H1 (cell line): ENCODE data around the gene IFITM10. TPM values are rescaled to one million over a fixed set of nuclear protein-coding genes. Genes with fewer than 3 reads are reported as not detected.

ENCODE experiments used
- CTCF ChIA-PET: fragments of 300-600 bp; sonication (Branson Sonifier 250); formaldehyde crosslinking; loops from one replicate; lab custom pipeline; 2021; ENCODE audit not compliant: partially characterized antibody; lab: Charles Lee
- POLR2A ChIA-PET: fragments of 300-600 bp; sonication (Branson Sonifier 250); formaldehyde crosslinking; loops from one replicate; lab custom pipeline; 2021; ENCODE audit warnings: inconsistent platforms; ENCODE audit not compliant: partially characterized antibody; lab: Charles Lee
- DNase-seq, 2 experiments: peaks; one replicate each; pipeline versions ENCODE4 v3.0.0 to v3.0.0-alpha.2; 2010 to 2022; ENCODE audit warnings: low spot score in 2 of 2, low read depth in 1 of 2, mixed read lengths in 1 of 2
- FAIRE-seq: peaks from 2 replicates; lab custom pipeline; 2011; peaks lifted over from hg19 to GRCh38; lab: Jason Lieb, UNC
- H2AFZ ChIP-seq: 2 replicates; pipeline ENCODE4 v1.8.1; 2012; ENCODE audit warnings: low read length, inconsistent platforms
- H2AK5ac ChIP-seq: 2 replicates; pipeline ENCODE4 v1.6.1; 2013; ENCODE audit warnings: low read depth, low read length
- H2BK120ac ChIP-seq: replicated peaks from 2 replicates; pipeline ENCODE3; 2013; ENCODE audit warnings: low read depth, low read length, inconsistent platforms
- H2BK12ac ChIP-seq: 2 replicates; pipeline ENCODE4 v1.6.1; 2013; ENCODE audit warnings: low read depth, low read length
- H2BK15ac ChIP-seq: 2 replicates; pipeline ENCODE4 v1.6.1; 2013; ENCODE audit warnings: low read length
- H2BK20ac ChIP-seq: 2 replicates; pipeline ENCODE4 v1.6.1; 2013; ENCODE audit warnings: low read length
- H2BK5ac ChIP-seq: 2 replicates; pipeline ENCODE4 v1.6.1; 2013; ENCODE audit warnings: low read depth, low read length
- H3K14ac ChIP-seq: 2 replicates; pipeline ENCODE4 v1.6.1; 2013; ENCODE audit warnings: inconsistent platforms; ENCODE audit not compliant: insufficient read length
- H3K18ac ChIP-seq: 2 replicates; pipeline ENCODE4 v1.6.1; 2013; ENCODE audit warnings: low read length; ENCODE audit errors: extremely low read depth
- H3K23ac ChIP-seq: 2 replicates; pipeline ENCODE4 v1.6.1; 2013; ENCODE audit warnings: inconsistent platforms; ENCODE audit not compliant: insufficient read length
- H3K23me2 ChIP-seq: 2 replicates; pipeline ENCODE4 v1.6.1; 2013; ENCODE audit warnings: low read depth, low read length
- H3K27ac ChIP-seq: 2 replicates; pipeline ENCODE4 v1.6.1; 2011; ENCODE audit warnings: low read depth, low read length, inconsistent platforms
- H3K27me3 ChIP-seq, 4 experiments: replicated peaks in 1 of 4; 1 replicate in 1 of 4; 2 replicates in 3 of 4; pipeline versions ENCODE4 v1.6.1 to v1.8.1; 2011 to 2013; ENCODE audit warnings: low read length in 3 of 4, mild to moderate bottlenecking in 3 of 4, inconsistent platforms in 2 of 4, mixed read lengths in 2 of 4, moderate library complexity in 1 of 4; ENCODE audit not compliant: control insufficient read depth in 3 of 4, insufficient read depth in 3 of 4; ENCODE audit errors: extremely low read depth in 1 of 4
- H3K36me3 ChIP-seq, 4 experiments: 2 replicates each; pipeline versions ENCODE4 v1.6.1 to v1.8.1; 2011 to 2013; ENCODE audit warnings: mild to moderate bottlenecking in 4 of 4, low read length in 3 of 4, moderate library complexity in 2 of 4, control low read depth in 1 of 4, inconsistent platforms in 1 of 4; ENCODE audit not compliant: insufficient read depth in 4 of 4, control insufficient read depth in 2 of 4
- H3K4ac ChIP-seq: replicated peaks from 2 replicates; pipeline ENCODE3; 2013; ENCODE audit warnings: low read length, low read depth, mixed read lengths, inconsistent platforms; ENCODE audit not compliant: insufficient read length
- H3K4me1 ChIP-seq, 4 experiments: replicated peaks in 1 of 4; 1 replicate in 1 of 4; 2 replicates in 3 of 4; pipeline versions ENCODE4 v1.6.1 to v1.8.1; 2011 to 2013; ENCODE audit warnings: low read length in 3 of 4, inconsistent platforms in 2 of 4, mixed read lengths in 1 of 4; ENCODE audit not compliant: insufficient read depth in 4 of 4, control insufficient read depth in 3 of 4
- H3K4me2 ChIP-seq, 2 experiments: 2 replicates each; pipeline versions ENCODE4 v1.6.1 to v1.8.1; 2011 to 2013; ENCODE audit warnings: low read depth in 2 of 2, low read length in 2 of 2, control low read depth in 1 of 2, inconsistent platforms in 1 of 2, mild to moderate bottlenecking in 1 of 2; ENCODE audit not compliant: insufficient read depth in 1 of 2
- H3K4me3 ChIP-seq, 4 experiments: fragments of 200-600, 300-600 bp in 1 of 4; sonication (generic), shearing (Covaris generic), sonication (Bioruptor Twin) in 1 of 4; 2 replicates each; pipeline versions ENCODE4 v1.5.1 to v1.8.1; 2011 to 2016; ENCODE audit warnings: low read length in 4 of 4, low read depth in 3 of 4, control low read depth in 2 of 4, inconsistent platforms in 2 of 4, mild to moderate bottlenecking in 2 of 4, mixed read lengths in 1 of 4, moderate library complexity in 1 of 4; ENCODE audit not compliant: insufficient read depth in 2 of 4; ENCODE audit errors: extremely low read depth in 1 of 4
- H3K56ac ChIP-seq: replicated peaks from 2 replicates; pipeline ENCODE3; 2013; ENCODE audit warnings: low read depth, mild to moderate bottlenecking, mixed read lengths, low read length, inconsistent platforms; ENCODE audit not compliant: insufficient read length
- H3K79me1 ChIP-seq: 2 replicates; pipeline ENCODE4 v1.6.1; 2013; ENCODE audit warnings: low read depth, low read length, control low read depth
- H3K79me2 ChIP-seq, 2 experiments: 2 replicates each; pipeline versions ENCODE4 v1.6.1 to v1.8.1; 2012 to 2013; ENCODE audit warnings: low read length in 2 of 2, mild to moderate bottlenecking in 2 of 2, inconsistent platforms in 1 of 2; ENCODE audit not compliant: insufficient read depth in 2 of 2, control insufficient read depth in 1 of 2
- H3K9ac ChIP-seq, 4 experiments: replicated peaks in 1 of 4; 1 replicate in 1 of 4; 2 replicates in 3 of 4; pipeline versions ENCODE4 v1.6.1 to v1.8.1; 2011 to 2013; ENCODE audit warnings: low read depth in 3 of 4, low read length in 3 of 4, control low read depth in 2 of 4, mild to moderate bottlenecking in 2 of 4, moderate library complexity in 2 of 4, inconsistent platforms in 1 of 4; ENCODE audit errors: extremely low read depth in 1 of 4
- H3K9me3 ChIP-seq, 2 experiments: 2 replicates each; pipeline versions ENCODE4 v1.6.1 to v1.8.1; 2012 to 2013; ENCODE audit warnings: mild to moderate bottlenecking in 2 of 2, moderate library complexity in 2 of 2, control low read depth in 1 of 2, inconsistent platforms in 1 of 2, low read depth in 1 of 2, low read length in 1 of 2, mixed read lengths in 1 of 2; ENCODE audit not compliant: insufficient read depth in 2 of 2
- H4K20me1 ChIP-seq, 2 experiments: replicated peaks in 1 of 2; 2 replicates each; pipeline versions ENCODE3 to v1.8.1; 2011 to 2013; ENCODE audit warnings: inconsistent platforms in 2 of 2, low read length in 2 of 2, mild to moderate bottlenecking in 1 of 2; ENCODE audit not compliant: insufficient read depth in 2 of 2, control insufficient read depth in 1 of 2
- H4K5ac ChIP-seq: 2 replicates; pipeline ENCODE4 v1.6.1; 2013; ENCODE audit warnings: low read length, low read depth, mixed read lengths, inconsistent platforms; ENCODE audit not compliant: insufficient read length
- H4K8ac ChIP-seq: 2 replicates; pipeline ENCODE4 v1.8.0; 2013; ENCODE audit warnings: mild to moderate bottlenecking, moderate library complexity, low read length, inconsistent platforms; ENCODE audit not compliant: insufficient read depth; ENCODE audit errors: extremely low read depth
- H4K91ac ChIP-seq: replicated peaks from 2 replicates; pipeline ENCODE3; 2013; ENCODE audit warnings: low read length, mixed read lengths, inconsistent platforms; ENCODE audit not compliant: insufficient read length
- CBX8 ChIP-seq: fragments of 300-800, 300-1000 bp; sonication (generic); IDR thresholded peaks from 2 replicates; pipeline ENCODE4 v1.7.1; 2016; ENCODE audit warnings: low read depth, low read length, borderline replicate concordance
- GTF2F1 ChIP-seq: IDR thresholded peaks from 2 replicates; pipeline ENCODE4 v1.6.1; 2012; ENCODE audit warnings: low read depth, low read length, improper control_type of control experiment, borderline replicate concordance
- JUND ChIP-seq: IDR thresholded peaks from 2 replicates; pipeline ENCODE4 v1.6.1; 2011; ENCODE audit warnings: mild to moderate bottlenecking, improper control_type of control experiment, low read length
- MAX ChIP-seq: IDR thresholded peaks from 2 replicates; pipeline ENCODE4 v1.6.1; 2012; ENCODE audit warnings: inconsistent platforms
- POU5F1 ChIP-seq: IDR thresholded peaks from 2 replicates; pipeline ENCODE4 v1.6.1; 2011; ENCODE audit warnings: low read depth, mild to moderate bottlenecking, low read length, moderate library complexity
- RAD21 ChIP-seq, 2 experiments: IDR thresholded peaks in 1 of 2; conservative IDR thresholded peaks in 1 of 2; 2 replicates each; pipeline ENCODE4 v1.6.1; 2011; ENCODE audit warnings: low read depth in 2 of 2, low read length in 2 of 2, improper control_type of control experiment in 1 of 2, inconsistent platforms in 1 of 2, mild to moderate bottlenecking in 1 of 2, moderate library complexity in 1 of 2
- RXRA ChIP-seq: IDR thresholded peaks from 2 replicates; pipeline ENCODE4 v1.6.1; 2011; ENCODE audit warnings: low read depth, mild to moderate bottlenecking, low read length, moderate library complexity; ENCODE audit not compliant: insufficient read depth
- SP1 ChIP-seq: IDR thresholded peaks from 2 replicates; pipeline ENCODE4 v1.6.1; 2011; ENCODE audit warnings: low read depth, low read length
- WGBS, 2 experiments: shearing (Covaris generic) in 1 of 2; methylation state at CpG; one replicate each; pipeline versions ENCODE4 v1.1.6 to v1.1.7; 2013 to 2015; ENCODE audit warnings: low lambda C conversion rate in 2 of 2, mixed read lengths in 2 of 2, inconsistent platforms in 1 of 2, low coverage in 1 of 2, missing lambda C conversion rate in 1 of 2; ENCODE audit not compliant: insufficient replicate concordance in 2 of 2, insufficient coverage in 1 of 2, insufficient read length in 1 of 2; ENCODE audit errors: extremely low coverage in 1 of 2, missing lambda C conversion rate in 1 of 2; 5-methylcytosine and 5-hydroxymethylcytosine counted together
- polyA plus RNA-seq, 7 experiments: library from polyadenylated mRNA; depleted of rRNA in 3 of 7; stranded (reverse) in 5 of 7; unstranded in 2 of 7; fragments of >200 nt in 5 of 7; fragments of 200-250 nt in 2 of 7; gene quantifications; 1 replicate in 5 of 7; 2 replicates in 1 of 7; 4 replicates in 1 of 7; pipeline versions ENCODE4 v1.2.1 to v1.2.3, GENCODE V29; 2011 to 2013; ENCODE audit warnings: missing spikeins in 2 of 7, mixed read lengths in 2 of 7
- total RNA-seq: library from RNA; stranded (reverse); fragmentation: NEBNext Ultra II Directional; extraction: Animal tissue kit (Norgen Biotek cat#: 25700); gene quantifications from 2 replicates; pipeline ENCODE4 v1.2.1, GENCODE V29; 2021

IFITM10 gene
- total and polyA plus RNA-seq, 2 of the 8 experiments (the other 6 are each of a cell fraction or from before 2014, with no cell fraction given), result 0.08 to 0.22 TPM

DNA sequence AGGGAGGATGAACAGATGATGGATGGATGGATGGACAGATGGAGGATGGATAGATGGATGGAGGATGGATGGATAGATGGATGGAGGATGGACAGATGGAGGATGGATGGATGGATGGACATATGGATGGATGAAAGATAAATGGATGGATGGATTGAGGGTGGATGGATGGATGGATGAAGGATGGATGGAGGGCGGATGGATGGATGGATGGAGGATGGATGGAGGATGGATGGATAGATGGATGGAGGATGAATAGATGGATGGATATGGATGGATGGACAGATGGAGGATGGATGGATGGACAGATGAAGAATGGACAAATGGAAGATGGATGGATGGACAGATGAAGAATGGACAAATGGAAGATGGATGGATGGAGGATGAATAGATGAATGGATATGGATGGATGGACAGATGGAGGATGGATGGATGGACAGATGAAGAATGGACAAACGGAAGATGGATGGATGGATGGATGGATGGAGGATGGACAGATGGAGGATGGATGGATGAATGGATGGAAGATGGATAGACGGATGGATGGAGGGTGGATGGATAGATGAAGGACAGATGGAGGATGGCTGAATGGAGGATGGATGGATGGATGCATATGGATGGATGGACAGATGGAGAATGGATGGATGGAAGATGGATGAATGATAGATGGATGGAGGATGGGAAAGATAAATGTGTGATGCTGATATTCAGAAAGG lies 7.4 kb downstream of the IFITM10 start:
- Histone ChIP-seq H4K8ac (no peak overlapping the region), H3K4me3 (no peak overlapping the region), H2BK20ac (no peak overlapping the region), H3K36me3 (no peaks in the 10 kb centered on the region; a peak in 1 of 8 replicates), H4K91ac (no peak overlapping the region), H4K5ac (no peak overlapping the region), H3K23me2 (peaks cover 10% of the 10 kb centered on the region), H2BK15ac (no peak overlapping the region), H2AFZ (no peak overlapping the region), H2BK12ac (no peak overlapping the region), H3K79me1 (no peaks in the 10 kb centered on the region), H3K4me2 (no peak overlapping the region), H3K4me1 (no peaks in the 10 kb centered on the region), H3K9me3 (peaks cover 0 to 5% of the 10 kb centered on the region in 2 experiments; a peak in 2 of 4 replicates), H3K23ac (no peak overlapping the region), H3K27ac (no peak overlapping the region), H3K4ac (no peak overlapping the region), H3K79me2 (no peaks in the 10 kb centered on the region), H3K14ac (no peak overlapping the region), H4K20me1 (peaks cover 0 to 10% of the 10 kb centered on the region in 2 experiments), H3K56ac (no peak overlapping the region), H2AK5ac (peak overlapping the region; percentile 65; the same call in 1 of the 2 replicates), H2BK5ac (no peak overlapping the region), H3K18ac (no peak overlapping the region), H3K27me3 (peaks cover 5 to 15% (median 7%) of the 10 kb centered on the region in 4 experiments; a peak in 6 of 7 replicates), H2BK120ac (no peak overlapping the region), H3K9ac (no peak overlapping the region)
- no peak for TF ChIP-seq GTF2F1
- no peak for TF ChIP-seq SP1
- no peak for TF ChIP-seq POU5F1
- TF ChIP-seq JUND, result no peak
- no peak for TF ChIP-seq RXRA
- TF ChIP-seq RAD21 (IDR thresholded peaks at IDR 0.05 in 1 of 2, conservative IDR thresholded peaks at IDR 0.05 in 1 of 2; ENCODE audit: low read depth in 2 of 2, low read length in 2 of 2), result no peak
- TF ChIP-seq CBX8, result no peak
- no peak for TF ChIP-seq MAX
- CTCF ChIA-PET, result interaction anchor here (0.9 to 2.2 kb wide), 2 partner anchors 7 to 408 kb away, joined by 3 to 8 read pairs; no protein-coding TSS in a partner anchor
- WGBS, 2 experiments, result 93 to 100% methylated on average over 2 to 3 of the region's 3 CpGs
- no peak for DNase-seq
- FAIRE-seq, result no peak
- POLR2A ChIA-PET, result no interaction called here
